ENCODE results near the gene SLC6A5.

SLC6A5 gene

GRCh38 chr11:20597680-20598484, 1.5 kb upstream of the SLC6A5 start:
- Histone ChIP-seq H3K36me3 (ENCODE audit: insufficient read depth, low read length) (no peaks in the 10 kb centered on the region), H3K27ac (ENCODE audit: low read depth, low read length) (no peak overlapping the region), H3K9ac (ENCODE audit: low read length) (no peak overlapping the region), H3K4me3 (ENCODE audit: low read depth in 1 of 2, low read length in 2 of 2) (no peak overlapping the region), H3K27me3 (ENCODE audit: control insufficient read depth in 1 of 2, insufficient read depth in 2 of 2, low read length in 2 of 2) (peaks cover 31 to 75% of the 10 kb centered on the region in 2 donors), H3K9me3 (ENCODE audit: low read length) (no peaks in the 10 kb centered on the region), H3K4me1 (ENCODE audit: insufficient read depth, low read length) (no peaks in the 10 kb centered on the region)

- H3K4me3 ChIP-seq (ENCODE audit: low read depth in 1 of 2, low read length in 2 of 2) = no peak overlapping the region
- H3K27me3 ChIP-seq (ENCODE audit: control insufficient read depth in 1 of 2, insufficient read depth in 2 of 2, low read length in 2 of 2) = peaks cover 37 to 80% of the 10 kb centered on the region in 2 donors
- H3K9ac ChIP-seq (ENCODE audit: low read length) = no peak overlapping the region
Measured at GRCh38 chr11:20598492-20598891, 916 bp upstream of the SLC6A5 start.

GRCh38 chr11:20600020-20600346, 575 bp downstream of the SLC6A5 start:
- Histone ChIP-seq H3K4me3 (ENCODE audit: low read depth in 1 of 2, low read length in 2 of 2) (no peak overlapping the region), H3K27ac (ENCODE audit: low read depth, low read length) (no peak overlapping the region), H3K27me3 (ENCODE audit: control insufficient read depth in 1 of 2, insufficient read depth in 2 of 2, low read length in 2 of 2) (peaks cover 40 to 95% of the 10 kb centered on the region in 2 donors)

More at GRCh38 chr11:20598492-20598891, 916 bp upstream of the SLC6A5 start:
- Histone ChIP-seq H3K36me3 (ENCODE audit: insufficient read depth, low read length) (no peaks in the 10 kb centered on the region), H3K27ac (ENCODE audit: low read depth, low read length) (no peak overlapping the region), H3K4me1 (ENCODE audit: insufficient read depth, low read length) (no peaks in the 10 kb centered on the region), H3K9me3 (ENCODE audit: low read length) (no peaks in the 10 kb centered on the region)

GRCh38 chr11:20600551-20600950, 1.1 kb downstream of the SLC6A5 start:
- Histone ChIP-seq H3K27ac (ENCODE audit: low read depth, low read length) (no peak overlapping the region), H3K9me3 (ENCODE audit: low read length) (no peaks in the 10 kb centered on the region), H3K9ac (ENCODE audit: low read length) (no peak overlapping the region), H3K4me1 (ENCODE audit: insufficient read depth, low read length) (no peaks in the 10 kb centered on the region), H3K27me3 (ENCODE audit: control insufficient read depth in 1 of 2, insufficient read depth in 2 of 2, low read length in 2 of 2) (peaks cover 46 to 97% of the 10 kb centered on the region in 2 donors), H3K36me3 (ENCODE audit: insufficient read depth, low read length) (no peaks in the 10 kb centered on the region), H3K4me3 (ENCODE audit: low read depth in 1 of 2, low read length in 2 of 2) (no peak overlapping the region)

More at GRCh38 chr11:20600020-20600346, 575 bp downstream of the SLC6A5 start:
- no peak overlapping the region for H3K9ac ChIP-seq (ENCODE audit: low read length)
- H3K4me1 ChIP-seq (ENCODE audit: insufficient read depth, low read length) = no peaks in the 10 kb centered on the region
- no peaks in the 10 kb centered on the region for H3K9me3 ChIP-seq (ENCODE audit: low read length)
- H3K36me3 ChIP-seq (ENCODE audit: insufficient read depth, low read length) = no peaks in the 10 kb centered on the region

DNA sequence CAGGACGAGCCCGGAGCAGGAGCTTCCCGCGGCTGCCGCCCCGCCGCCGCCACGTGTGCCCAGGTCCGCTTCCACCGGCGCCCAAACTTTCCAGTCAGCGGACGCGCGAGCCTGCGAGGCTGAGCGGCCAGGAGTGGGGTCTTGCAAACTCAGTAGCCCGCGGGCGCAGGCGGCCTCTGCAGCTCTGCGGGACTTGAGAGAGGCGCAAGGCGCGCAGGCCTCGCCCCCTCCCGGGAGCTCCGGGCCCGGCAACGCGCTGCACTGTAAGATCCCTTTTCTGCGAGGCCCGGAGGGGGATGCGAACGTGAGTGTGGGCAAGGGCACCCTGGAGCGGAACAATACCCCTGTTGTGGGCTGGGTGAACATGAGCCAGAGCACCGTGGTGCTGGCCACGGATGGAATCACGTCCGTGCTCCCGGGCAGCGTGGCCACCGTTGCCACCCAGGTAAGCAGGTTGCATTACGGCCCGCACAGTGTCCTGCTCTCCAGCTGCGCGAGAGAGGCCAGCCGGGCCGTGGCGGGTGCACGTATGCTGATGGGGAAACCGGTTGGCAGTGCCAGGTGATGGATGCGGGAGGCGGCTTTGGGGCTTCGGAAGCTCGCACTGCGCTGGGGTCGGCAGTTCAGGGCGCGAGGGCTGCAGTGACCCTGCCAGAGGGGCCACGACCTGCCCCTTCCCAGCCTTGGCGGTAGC, 2.0 kb downstream of the SLC6A5 start:
- Histone ChIP-seq H3K27me3 (ENCODE audit: control insufficient read depth in 1 of 2, insufficient read depth in 2 of 2, low read length in 2 of 2) (peaks cover 54 to 97% of the 10 kb centered on the region in 2 donors), H3K9ac (ENCODE audit: low read length) (no peak overlapping the region), H3K4me3 (ENCODE audit: low read depth in 1 of 2, low read length in 2 of 2) (no peak overlapping the region), H3K4me1 (ENCODE audit: insufficient read depth, low read length) (no peaks in the 10 kb centered on the region), H3K9me3 (ENCODE audit: low read length) (no peaks in the 10 kb centered on the region), H3K36me3 (ENCODE audit: insufficient read depth, low read length) (no peaks in the 10 kb centered on the region), H3K27ac (ENCODE audit: low read depth, low read length) (no peak overlapping the region)

GRCh38 chr11:20604295-20604803, 4.9 kb downstream of the SLC6A5 start:
- Histone ChIP-seq H3K9me3 (ENCODE audit: low read length) (no peaks in the 10 kb centered on the region), H3K36me3 (ENCODE audit: insufficient read depth, low read length) (no peaks in the 10 kb centered on the region), H3K4me3 (ENCODE audit: low read depth in 1 of 2, low read length in 2 of 2) (no peak overlapping the region), H3K27ac (ENCODE audit: low read depth, low read length) (no peak overlapping the region), H3K9ac (ENCODE audit: low read length) (no peak overlapping the region), H3K27me3 (ENCODE audit: control insufficient read depth in 1 of 2, insufficient read depth in 2 of 2, low read length in 2 of 2) (peaks cover 47 to 76% of the 10 kb centered on the region in 2 donors), H3K4me1 (ENCODE audit: insufficient read depth, low read length) (no peaks in the 10 kb centered on the region)

- no peak overlapping the region for H3K9ac ChIP-seq (ENCODE audit: low read length)
- H3K4me1 ChIP-seq (ENCODE audit: insufficient read depth, low read length) = no peaks in the 10 kb centered on the region
- H3K27me3 ChIP-seq (ENCODE audit: control insufficient read depth in 1 of 2, insufficient read depth in 2 of 2, low read length in 2 of 2) = peaks cover 47 to 69% of the 10 kb centered on the region in 2 donors
- no peak overlapping the region for H3K27ac ChIP-seq (ENCODE audit: low read depth, low read length)
- H3K9me3 ChIP-seq (ENCODE audit: low read length) = no peaks in the 10 kb centered on the region
- H3K4me3 ChIP-seq (ENCODE audit: low read depth in 1 of 2, low read length in 2 of 2) = no peak overlapping the region
- H3K36me3 ChIP-seq (ENCODE audit: insufficient read depth, low read length) = no peaks in the 10 kb centered on the region
Measured at GRCh38 chr11:20604864-20605601, 5.6 kb downstream of the SLC6A5 start.

- Histone ChIP-seq H3K36me3 (ENCODE audit: insufficient read depth, low read length) (no peaks in the 10 kb centered on the region), H3K9ac (ENCODE audit: low read length) (no peak overlapping the region), H3K4me3 (ENCODE audit: low read depth in 1 of 2, low read length in 2 of 2) (no peak overlapping the region), H3K27me3 (ENCODE audit: control insufficient read depth in 1 of 2, insufficient read depth in 2 of 2, low read length in 2 of 2) (peaks cover 47 to 70% of the 10 kb centered on the region in 2 donors), H3K27ac (ENCODE audit: low read depth, low read length) (no peak overlapping the region), H3K4me1 (ENCODE audit: insufficient read depth, low read length) (no peaks in the 10 kb centered on the region), H3K9me3 (ENCODE audit: low read length) (no peaks in the 10 kb centered on the region)
Measured at GRCh38 chr11:20605602-20606091, 6.2 kb downstream of the SLC6A5 start.

GRCh38 chr11:20608934-20609333, 9.5 kb downstream of the SLC6A5 start:
- no peak overlapping the region for H3K27ac ChIP-seq (ENCODE audit: low read depth, low read length)
- peaks cover 31 to 41% of the 10 kb centered on the region in 2 donors for H3K27me3 ChIP-seq (ENCODE audit: control insufficient read depth in 1 of 2, insufficient read depth in 2 of 2, low read length in 2 of 2)
- H3K9ac ChIP-seq (ENCODE audit: low read length) = no peak overlapping the region
- no peak overlapping the region for H3K4me3 ChIP-seq (ENCODE audit: low read depth in 1 of 2, low read length in 2 of 2)
- no peaks in the 10 kb centered on the region for H3K9me3 ChIP-seq (ENCODE audit: low read length)
- H3K4me1 ChIP-seq (ENCODE audit: insufficient read depth, low read length) = no peaks in the 10 kb centered on the region
- no peaks in the 10 kb centered on the region for H3K36me3 ChIP-seq (ENCODE audit: insufficient read depth, low read length)

DNA sequence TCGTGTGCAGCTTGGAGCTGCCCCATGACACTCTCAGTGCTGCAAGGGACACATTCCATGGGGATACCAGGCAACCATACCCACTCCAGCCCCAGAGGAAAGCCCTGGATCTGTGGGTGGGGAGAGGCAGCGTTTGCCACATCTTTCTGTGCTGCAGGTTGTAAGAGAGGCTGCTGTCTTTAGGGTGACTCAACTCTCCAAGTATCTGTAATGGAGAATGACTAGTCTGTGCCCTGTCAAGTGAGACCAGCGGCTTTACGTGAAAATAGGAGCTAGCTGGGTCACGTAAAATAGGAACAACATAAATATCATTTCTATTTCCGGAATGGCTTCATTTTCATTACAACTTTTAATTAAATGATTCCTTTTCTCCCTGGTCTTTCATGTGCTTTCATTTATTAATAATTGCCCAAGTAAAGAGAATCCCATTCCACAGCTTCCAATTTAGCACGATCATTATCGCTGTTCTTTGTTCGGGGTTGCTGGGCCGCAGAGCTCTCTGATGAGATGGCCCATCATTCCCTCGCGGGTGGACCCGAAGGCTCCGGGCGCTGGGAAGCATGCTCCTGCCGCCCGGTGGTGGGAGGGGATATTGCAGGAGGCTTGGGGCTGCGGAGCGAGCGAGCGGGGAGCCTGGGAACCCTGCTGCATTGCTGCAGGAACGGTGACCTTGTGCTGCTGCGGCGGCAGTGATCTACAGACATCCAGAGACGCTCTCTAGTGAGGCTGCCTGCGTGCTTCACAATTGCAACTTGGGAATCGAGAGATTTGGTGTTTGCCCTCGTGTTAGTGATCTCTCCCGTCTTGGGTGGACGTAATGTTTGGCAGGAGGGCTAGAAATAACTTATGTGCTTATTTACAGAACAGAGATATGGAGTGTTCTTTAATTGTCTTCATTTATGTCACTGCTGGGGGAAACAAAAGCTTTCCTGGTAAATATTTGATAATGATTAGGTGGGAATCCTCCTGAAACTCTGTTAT, 10.6 kb downstream of the SLC6A5 start:
- H3K9me3 ChIP-seq (ENCODE audit: low read length) = no peaks in the 10 kb centered on the region
- no peak overlapping the region for H3K4me3 ChIP-seq (ENCODE audit: low read depth in 1 of 2, low read length in 2 of 2)
- no peaks in the 10 kb centered on the region for H3K4me1 ChIP-seq (ENCODE audit: insufficient read depth, low read length)
- H3K27ac ChIP-seq (ENCODE audit: low read depth, low read length) = no peak overlapping the region
- H3K27me3 ChIP-seq (ENCODE audit: control insufficient read depth in 1 of 2, insufficient read depth in 2 of 2, low read length in 2 of 2) = peaks cover 30 to 31% of the 10 kb centered on the region in 2 donors
- H3K36me3 ChIP-seq (ENCODE audit: insufficient read depth, low read length) = no peaks in the 10 kb centered on the region
- H3K9ac ChIP-seq (ENCODE audit: low read length) = no peak overlapping the region
